Calu3 (cell line): ENCODE data around the gene RAB11FIP5. TPM values are rescaled to one million over a fixed set of nuclear protein-coding genes. Genes with fewer than 3 reads are reported as not detected.

Experiments used
- BruUV-seq: library from RNA; stranded (reverse); fragments of 400-500 nt; replicated peaks from 2 replicates; lab custom pipeline; 2021; lab: Mats Ljungman, UMichigan
- CTCF ChIA-PET: fragments of 300-600 bp; sonication (Branson Sonifier 250); formaldehyde crosslinking; loops from one replicate; lab custom pipeline; 2022; ENCODE audit warnings: antibody characterized with exemption; lab: Charles Lee
- DNase-seq: peaks from one replicate; pipeline ENCODE4 v3.0.0; 2022
- H3K27ac Mint-ChIP-seq: one replicate; pipeline ENCODE4 v1.8.0; 2022; ENCODE audit warnings: mixed read lengths; ENCODE audit not compliant: unreplicated experiment
- H3K27me3 Mint-ChIP-seq: one replicate; pipeline ENCODE4 v1.8.0; 2022; ENCODE audit warnings: mixed read lengths; ENCODE audit not compliant: unreplicated experiment
- H3K36me3 Mint-ChIP-seq: one replicate; pipeline ENCODE4 v1.8.0; 2022; ENCODE audit warnings: mild to moderate bottlenecking, moderate library complexity, mixed read lengths; ENCODE audit not compliant: insufficient read depth, unreplicated experiment
- H3K4me1 Mint-ChIP-seq: one replicate; pipeline ENCODE4 v1.8.0; 2022; ENCODE audit warnings: mild to moderate bottlenecking, low read depth, mixed read lengths; ENCODE audit not compliant: unreplicated experiment
- H3K4me3 Mint-ChIP-seq: one replicate; pipeline ENCODE4 v1.8.0; 2022; ENCODE audit warnings: mild to moderate bottlenecking, low read depth, moderate library complexity, mixed read lengths; ENCODE audit not compliant: unreplicated experiment
- H3K9me3 Mint-ChIP-seq: one replicate; pipeline ENCODE4 v1.8.0; 2022; ENCODE audit warnings: low read depth, mixed read lengths; ENCODE audit not compliant: unreplicated experiment
- intact Hi-C: fragments of 100-400 bp; cut with micrococcal nuclease; formaldehyde crosslinking; loops from one replicate; pipeline ENCODE4 v1.10.0; 2022; ENCODE audit not compliant: unreplicated experiment
- total RNA-seq: library from RNA; stranded (reverse); gene quantifications from 2 replicates; pipeline ENCODE4 v1.2.3, GENCODE V29; 2022
- TF ChIP-seq, protein P1 (sequence below): fragments of 200-600 bp; IDR thresholded peaks from one replicate; pipeline ENCODE4 v1.8.0; 2022; ENCODE audit warnings: antibody characterized with exemption; ENCODE audit not compliant: unreplicated experiment

Gene RAB11FIP5
- total RNA-seq, 1 experiment from 2014 or later: 20.2 TPM

DNA sequence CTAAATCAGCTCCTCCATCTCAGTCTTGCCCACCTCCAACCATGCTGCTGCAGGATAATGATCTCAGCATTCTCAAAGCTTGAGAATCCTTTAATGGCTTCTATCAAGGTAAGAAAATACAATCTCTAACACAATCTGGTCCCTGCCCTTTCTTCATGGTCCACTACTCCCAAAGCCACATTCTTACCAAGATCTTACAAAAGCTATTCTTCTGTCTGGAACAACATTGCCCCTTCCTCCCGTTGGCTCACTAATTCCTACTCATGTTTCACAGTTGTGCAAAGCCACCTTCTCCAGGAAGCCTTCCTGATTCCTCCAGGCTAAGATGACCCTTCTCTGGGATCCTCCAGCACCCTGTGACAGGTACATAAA is 35.3 kb downstream of the RAB11FIP5 start:
- CTCF ChIA-PET: no interaction called here
- BruUV-seq: no TSS peak
- intact Hi-C loops: loop anchor here (10.0 kb wide), 1 partner anchor 83 kb away; no protein-coding TSS in a partner anchor

DNA sequence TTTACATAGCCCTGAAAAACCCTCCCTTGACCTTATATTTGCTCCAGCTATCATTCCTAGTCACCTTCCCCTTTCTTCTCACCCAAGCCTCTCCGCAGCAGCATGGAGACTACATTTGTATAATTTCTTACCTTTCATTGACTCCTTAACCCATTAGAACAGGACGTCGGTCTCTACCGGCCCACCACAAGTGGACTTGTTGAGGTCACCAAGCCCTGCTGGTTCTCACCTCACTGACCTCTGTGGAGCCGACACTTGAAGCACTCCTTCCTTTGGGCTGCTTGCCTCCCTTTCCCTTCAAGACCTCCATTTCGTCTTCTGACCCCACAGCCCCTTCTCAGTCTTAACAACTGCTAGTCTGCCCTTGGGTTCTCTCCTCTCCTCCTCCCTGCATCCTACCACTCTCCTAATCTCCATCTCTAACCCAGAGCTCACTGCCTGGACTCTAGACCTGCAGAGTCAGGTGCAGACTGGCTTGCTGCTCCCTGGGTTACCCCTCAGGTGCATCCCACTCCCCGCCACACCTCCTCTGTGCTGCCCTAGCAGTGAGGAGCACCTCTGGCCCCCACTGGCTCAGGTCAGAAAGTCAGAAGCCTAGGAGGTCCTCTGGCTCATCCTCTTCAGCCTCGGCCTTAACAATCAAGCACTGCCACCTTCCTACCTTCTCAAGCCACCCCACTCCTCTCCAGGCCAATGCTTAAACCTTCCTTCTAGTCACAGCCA is 35.9 kb downstream of the RAB11FIP5 start:
- peaks cover 5% of the 10 kb centered on the region for H3K36me3 Mint-ChIP-seq
- no TSS peak for BruUV-seq
- H3K27me3 Mint-ChIP-seq: no peaks in the 10 kb centered on the region
- no peak overlapping the region for H3K4me3 Mint-ChIP-seq
- no peak for DNase-seq
- H3K27ac Mint-ChIP-seq: no peak overlapping the region
- TF ChIP-seq, protein P1, sequence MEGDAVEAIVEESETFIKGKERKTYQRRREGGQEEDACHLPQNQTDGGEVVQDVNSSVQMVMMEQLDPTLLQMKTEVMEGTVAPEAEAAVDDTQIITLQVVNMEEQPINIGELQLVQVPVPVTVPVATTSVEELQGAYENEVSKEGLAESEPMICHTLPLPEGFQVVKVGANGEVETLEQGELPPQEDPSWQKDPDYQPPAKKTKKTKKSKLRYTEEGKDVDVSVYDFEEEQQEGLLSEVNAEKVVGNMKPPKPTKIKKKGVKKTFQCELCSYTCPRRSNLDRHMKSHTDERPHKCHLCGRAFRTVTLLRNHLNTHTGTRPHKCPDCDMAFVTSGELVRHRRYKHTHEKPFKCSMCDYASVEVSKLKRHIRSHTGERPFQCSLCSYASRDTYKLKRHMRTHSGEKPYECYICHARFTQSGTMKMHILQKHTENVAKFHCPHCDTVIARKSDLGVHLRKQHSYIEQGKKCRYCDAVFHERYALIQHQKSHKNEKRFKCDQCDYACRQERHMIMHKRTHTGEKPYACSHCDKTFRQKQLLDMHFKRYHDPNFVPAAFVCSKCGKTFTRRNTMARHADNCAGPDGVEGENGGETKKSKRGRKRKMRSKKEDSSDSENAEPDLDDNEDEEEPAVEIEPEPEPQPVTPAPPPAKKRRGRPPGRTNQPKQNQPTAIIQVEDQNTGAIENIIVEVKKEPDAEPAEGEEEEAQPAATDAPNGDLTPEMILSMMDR: no peak
- intact Hi-C loops: loop anchor here (10.0 kb wide), 1 partner anchor 82 kb away; no protein-coding TSS in a partner anchor
- no peaks in the 10 kb centered on the region for H3K9me3 Mint-ChIP-seq
- H3K4me1 Mint-ChIP-seq: peaks cover 6% of the 10 kb centered on the region
- CTCF ChIA-PET: no interaction called here

More for the DNA sequence above, 35.3 kb downstream of the RAB11FIP5 start:
- TF ChIP-seq, protein P1: no peak
- Mint-ChIP-seq H3K27me3 (no peaks in the 10 kb centered on the region), H3K36me3 (no peaks in the 10 kb centered on the region), H3K4me3 (no peak overlapping the region), H3K27ac (no peak overlapping the region), H3K4me1 (peaks cover under 1% of the 10 kb centered on the region), H3K9me3 (no peaks in the 10 kb centered on the region)
- DNase-seq: no peak

DNA sequence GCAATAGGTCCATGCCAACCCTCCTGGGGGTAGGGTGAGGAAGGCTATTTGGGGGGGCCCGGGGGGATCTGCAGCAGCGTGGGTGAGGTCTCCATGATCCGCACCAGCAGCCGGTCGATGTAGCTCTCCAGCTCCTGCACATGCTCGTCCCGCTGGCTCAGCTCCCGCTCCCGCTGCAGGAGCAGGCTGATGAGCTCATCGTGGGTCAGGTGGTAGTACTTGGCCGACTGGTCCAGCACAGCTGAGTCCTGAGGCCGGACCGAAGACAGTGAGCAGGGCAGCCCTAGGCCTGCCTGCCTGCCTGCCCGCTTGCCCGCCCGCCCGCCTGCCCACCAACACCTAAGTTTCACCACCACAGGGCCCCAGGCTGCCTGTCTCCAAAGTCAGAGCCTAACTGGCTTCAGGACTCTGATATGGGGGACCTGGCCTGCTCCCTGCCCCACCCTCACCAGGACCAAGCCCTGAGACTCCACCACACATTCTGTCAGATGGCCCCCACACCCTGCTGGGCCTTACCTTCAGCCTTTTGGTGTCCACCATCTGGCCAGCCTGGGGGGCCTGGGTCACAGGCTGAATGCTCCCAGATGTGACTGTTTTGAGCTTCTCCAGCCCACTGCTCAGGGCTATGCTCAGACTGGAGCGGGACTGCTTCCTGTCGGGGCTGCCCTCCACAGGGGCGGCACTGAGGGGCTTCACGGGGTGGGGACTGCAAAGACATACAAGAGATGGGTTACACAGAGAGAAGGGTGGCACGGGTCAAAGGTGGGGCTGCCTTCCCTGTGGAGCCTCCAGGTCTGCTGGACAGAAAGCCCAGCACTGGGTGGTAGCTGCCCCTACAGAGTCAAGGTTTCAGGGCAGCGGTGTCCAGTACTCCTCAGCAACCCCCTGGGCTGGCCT is 37.0 kb downstream of the RAB11FIP5 start:
- no peak for DNase-seq
- Mint-ChIP-seq H3K27ac (no peak overlapping the region), H3K9me3 (no peaks in the 10 kb centered on the region), H3K4me3 (no peak overlapping the region), H3K4me1 (peaks cover 8% of the 10 kb centered on the region), H3K27me3 (no peaks in the 10 kb centered on the region), H3K36me3 (peaks cover 16% of the 10 kb centered on the region)
- CTCF ChIA-PET: no interaction called here
- intact Hi-C loops: loop anchor here (10.0 kb wide), 1 partner anchor 81 kb away; no protein-coding TSS in a partner anchor
- BruUV-seq: no TSS peak
- TF ChIP-seq, protein P1: no peak

DNA sequence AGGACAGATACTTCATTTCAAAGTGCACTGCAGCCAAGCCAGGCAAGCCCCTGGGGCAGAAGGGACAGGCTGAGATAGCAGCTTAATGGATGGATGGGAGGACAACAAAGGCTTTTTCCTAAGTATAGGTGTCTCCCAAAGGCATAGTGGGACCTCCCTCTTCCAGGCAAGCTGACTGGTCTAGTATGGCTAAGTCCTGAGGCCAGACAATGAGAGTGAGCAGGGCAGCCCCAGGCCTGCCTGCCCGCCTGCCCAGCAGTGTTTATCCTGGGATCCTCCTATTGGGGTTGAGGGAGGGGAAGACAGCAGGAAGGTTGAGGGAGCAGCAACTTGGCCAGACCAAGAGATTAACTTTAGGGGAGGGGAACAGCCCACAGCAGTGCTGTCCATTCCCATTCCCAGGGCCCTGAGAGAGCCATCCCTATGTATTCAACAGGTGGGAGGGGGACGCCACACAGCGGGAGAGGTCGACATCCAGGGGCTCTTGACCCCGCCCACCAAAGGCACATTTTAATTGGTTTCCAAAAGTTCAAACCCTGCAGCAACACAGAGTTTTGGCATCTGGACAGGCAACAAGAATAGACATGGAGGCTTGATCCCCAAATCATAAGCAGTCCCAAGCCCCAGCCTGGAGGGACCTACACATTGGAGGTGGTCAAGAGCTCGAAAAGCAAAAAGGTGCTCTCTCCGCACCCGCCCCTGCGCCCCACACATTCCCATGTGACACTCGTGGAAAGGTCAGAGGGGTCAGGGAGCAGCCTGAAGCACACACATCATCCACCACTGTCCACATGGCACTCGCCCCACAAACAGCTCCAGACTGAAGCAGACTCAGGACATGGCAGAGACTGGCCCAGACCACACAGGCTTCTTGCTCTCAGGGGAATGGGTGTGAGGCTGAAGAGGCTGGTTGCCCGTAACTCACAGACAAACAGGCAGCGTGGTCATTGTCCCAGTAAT is 38.4 kb downstream of the RAB11FIP5 start:
- no peaks in the 10 kb centered on the region for H3K9me3 Mint-ChIP-seq
- BruUV-seq: no TSS peak
- peaks cover 17% of the 10 kb centered on the region for H3K4me1 Mint-ChIP-seq
- intact Hi-C loops: loop anchor here (5.0 to 10.0 kb wide), 2 partner anchors 80 to 88 kb away; no protein-coding TSS in a partner anchor
- H3K27me3 Mint-ChIP-seq: no peaks in the 10 kb centered on the region
- H3K36me3 Mint-ChIP-seq: peaks cover 30% of the 10 kb centered on the region
- no peak for DNase-seq
- H3K27ac Mint-ChIP-seq: no peak overlapping the region
- TF ChIP-seq, protein P1: no peak
- H3K4me3 Mint-ChIP-seq: no peak overlapping the region
- CTCF ChIA-PET: no interaction called here
